B cell (primary cell): ENCODE measurements around the gene TNRC6A. TPM values are rescaled to one million over a fixed set of nuclear protein-coding genes. Genes with fewer than 3 reads are reported as not detected.

Experiments
- ATAC-seq: fragments of 200-7000 bp; cut with Tn5 transposase; one replicate; pipeline ENCODE4 v1.10.0; 2021; ENCODE audit warnings: low read depth, mild to moderate bottlenecking, moderate number of reproducible peaks, moderate library complexity
- CTCF ChIA-PET: fragments of 350-600 bp; sonication (Branson Sonifier 250); formaldehyde crosslinking; loops from one replicate; lab custom pipeline; 2021; ENCODE audit warnings: antibody characterized with exemption, inconsistent platforms; lab: Charles Lee
- POLR2A ChIA-PET: fragments of 350-600 bp; sonication (Branson Sonifier 250); formaldehyde crosslinking; loops from one replicate; lab custom pipeline; 2021; ENCODE audit warnings: antibody characterized with exemption; lab: Charles Lee
- DNase-seq: peaks from one replicate; pipeline ENCODE4 v3.0.0; 2013
- H2AFZ ChIP-seq: 2 replicates; pipeline ENCODE4 v1.6.1; 2012; ENCODE audit warnings: mild to moderate bottlenecking, low read depth, low read length; ENCODE audit not compliant: insufficient read depth, poor library complexity, severe bottlenecking
- H3K27ac ChIP-seq, 2 donors: 1 replicate in 1 of 2; 2 replicates in 1 of 2; pipeline ENCODE4 v1.5.1; 2012 to 2013; ENCODE audit warnings: low read length in 2 of 2, mild to moderate bottlenecking in 2 of 2, moderate library complexity in 1 of 2
- H3K27me3 ChIP-seq, 4 experiments: fragments of 200-600 bp in 1 of 4; sonication (generic) in 1 of 4; replicated peaks in 1 of 4; 1 replicate in 2 of 4; 2 replicates in 2 of 4; pipeline versions ENCODE4 v1.6.1 to v1.7.0; 2013 to 2016; ENCODE audit warnings: low read length in 3 of 4, mild to moderate bottlenecking in 2 of 4, mixed read lengths in 1 of 4, moderate library complexity in 1 of 4; ENCODE audit not compliant: insufficient read depth in 4 of 4, control insufficient read depth in 3 of 4; ENCODE audit errors: control extremely low read depth in 1 of 4
- H3K36me3 ChIP-seq, 2 experiments: replicated peaks in 1 of 2; 1 replicate in 1 of 2; 2 replicates in 1 of 2; pipeline versions ENCODE4 v1.6.1 to v1.7.1; 2013; ENCODE audit warnings: low read length in 1 of 2; ENCODE audit not compliant: insufficient read depth in 2 of 2, control insufficient read depth in 1 of 2; ENCODE audit errors: control extremely low read depth in 1 of 2, extremely low read depth in 1 of 2
- H3K4me1 ChIP-seq, 2 donors: fragments of 200-600 bp in 1 of 2; sonication (generic) in 1 of 2; 1 replicate in 1 of 2; 2 replicates in 1 of 2; pipeline versions ENCODE4 v1.5.1 to v1.6.1; 2013 to 2017; ENCODE audit warnings: low read length in 2 of 2; ENCODE audit not compliant: control insufficient read depth in 2 of 2, insufficient read depth in 2 of 2
- H3K4me2 ChIP-seq: replicated peaks from 2 replicates; pipeline ENCODE3; 2012; ENCODE audit warnings: mild to moderate bottlenecking, low read depth, low read length; ENCODE audit not compliant: poor library complexity, severe bottlenecking
- H3K4me3 ChIP-seq, 5 experiments: fragments of 200-600 bp in 1 of 5; sonication (generic) in 1 of 5; 1 replicate in 3 of 5; 2 replicates in 2 of 5; pipeline versions ENCODE4 v1.5.1 to v1.7.0; 2011 to 2016; ENCODE audit warnings: low read length in 4 of 5, mild to moderate bottlenecking in 4 of 5, low read depth in 2 of 5, control low read depth in 1 of 5, moderate library complexity in 1 of 5; ENCODE audit not compliant: insufficient read depth in 1 of 5; ENCODE audit errors: control extremely low read depth in 1 of 5, extremely low read depth in 1 of 5
- H3K79me2 ChIP-seq: fragments of 200-600 bp; sonication (generic); one replicate; pipeline ENCODE4 v1.6.0; 2016; ENCODE audit warnings: low read length; ENCODE audit not compliant: control insufficient read depth, insufficient read depth
- H3K9ac ChIP-seq: fragments of 200-600 bp; sonication (generic); 2 replicates; pipeline ENCODE4 v1.6.1; 2017; ENCODE audit warnings: mild to moderate bottlenecking, low read length, moderate library complexity
- H3K9me3 ChIP-seq, 3 donors: one replicate each; pipeline versions ENCODE4 v1.6.1 to v1.7.1; 2013; ENCODE audit warnings: low read length in 2 of 3; ENCODE audit not compliant: control insufficient read depth in 2 of 3, insufficient read depth in 1 of 3; ENCODE audit errors: control extremely low read depth in 1 of 3
- H4K20me1 ChIP-seq: 2 replicates; pipeline ENCODE4 v1.6.0; 2012; ENCODE audit warnings: mild to moderate bottlenecking, low read length; ENCODE audit not compliant: insufficient read depth, control insufficient read depth, poor library complexity, severe bottlenecking
- H3K27ac Mint-ChIP-seq: one replicate; pipeline ENCODE4 v1.8.0; 2021; ENCODE audit warnings: mixed read lengths
- H3K27me3 Mint-ChIP-seq: one replicate; pipeline ENCODE4 v1.8.0; 2021; ENCODE audit warnings: mixed read lengths
- H3K4me1 Mint-ChIP-seq: one replicate; pipeline ENCODE4 v1.8.0; 2021; ENCODE audit warnings: mixed read lengths
- H3K4me3 Mint-ChIP-seq: one replicate; pipeline ENCODE4 v1.8.0; 2021; ENCODE audit warnings: mixed read lengths
- H3K9me3 Mint-ChIP-seq: one replicate; pipeline ENCODE4 v1.8.0; 2022; ENCODE audit warnings: mixed read lengths; ENCODE audit not compliant: insufficient read depth
- CTCF ChIP-seq: fragments of 200-600 bp; IDR thresholded peaks from one replicate; pipeline ENCODE4 v1.8.0; 2022; ENCODE audit warnings: antibody characterized with exemption, mild to moderate bottlenecking
- EZH2 ChIP-seq: IDR thresholded peaks from 2 replicates; pipeline ENCODE4 v1.6.1; 2012; ENCODE audit warnings: borderline replicate concordance, low read depth, mild to moderate bottlenecking, moderate library complexity, low read length; ENCODE audit not compliant: insufficient read depth, poor library complexity, severe bottlenecking
- WGBS: methylation state at CpG from one replicate; pipeline ENCODE4 v1.1.5; 2013; ENCODE audit warnings: missing lambda C conversion rate; ENCODE audit not compliant: insufficient coverage; 5-methylcytosine and 5-hydroxymethylcytosine counted together
- intact Hi-C: fragments of 100-400 bp; cut with micrococcal nuclease; formaldehyde crosslinking; loops from one replicate; pipeline ENCODE4 v1.10.0; 2022
- polyA plus RNA-seq: library from polyadenylated mRNA; depleted of rRNA; stranded (reverse); fragments of >200 nt; gene quantifications from 2 replicates; pipeline ENCODE4 v1.2.3, GENCODE V29; 2012
- total RNA-seq, 2 donors: library from RNA; stranded (reverse); fragments of 120-200 nt in 1 of 2; gene quantifications; 1 replicate in 1 of 2; 2 replicates in 1 of 2; pipeline versions ENCODE4 v1.2.3 to v1.2.4, GENCODE V29; 2013 to 2022

Gene TNRC6A
- total and polyA plus RNA-seq, 2 donors (not counting 1 experiment from before 2014, with no cell fraction given) = 79.3 to 104 TPM

GRCh38 chr16:24837969-24838368 lies 108.5 kb downstream of the TNRC6A start:
- H3K4me1 Mint-ChIP-seq = no peaks in the 10 kb centered on the region
- Histone ChIP-seq H3K9me3 (no peaks in the 10 kb centered on the region), H3K4me2 (no peak overlapping the region), H3K4me3 (no peak overlapping the region), H3K4me1 (no peaks in the 10 kb centered on the region), H3K9ac (no peak overlapping the region), H3K27ac (no peak overlapping the region), H4K20me1 (no peaks in the 10 kb centered on the region), H3K27me3 (no peaks in the 10 kb centered on the region), H2AFZ (no peak overlapping the region), H3K79me2 (no peaks in the 10 kb centered on the region), H3K36me3 (peaks cover 0 to 3% of the 10 kb centered on the region in 2 experiments)
- ATAC-seq (no peak), DNase-seq (no peak)
- no peak for TF ChIP-seq CTCF
- no peak for TF ChIP-seq EZH2
- ChIA-PET CTCF (no interaction called here), POLR2A (no interaction called here)
- intact Hi-C loops = no loop called here
- no peak overlapping the region for H3K4me3 Mint-ChIP-seq
- no peak overlapping the region for H3K27ac Mint-ChIP-seq
- no peaks in the 10 kb centered on the region for H3K9me3 Mint-ChIP-seq
- WGBS = 95% methylated on average over 8 of the region's 9 CpGs
- H3K27me3 Mint-ChIP-seq = no peaks in the 10 kb centered on the region

- Histone ChIP-seq H3K4me1 (no peaks in the 10 kb centered on the region), H3K4me2 (no peak overlapping the region)
- WGBS = 0% methylated on average over 1 of the region's 5 CpGs
Observed at GRCh38 chr16:24838554-24839266, 109.3 kb downstream of the TNRC6A start.

More at GRCh38 chr16:24838554-24839266, 109.3 kb downstream of the TNRC6A start:
- H3K79me2 ChIP-seq = no peaks in the 10 kb centered on the region
- no peak overlapping the region for H3K27ac ChIP-seq
- Mint-ChIP-seq H3K27me3 (no peaks in the 10 kb centered on the region), H3K4me1 (no peaks in the 10 kb centered on the region), H3K9me3 (no peaks in the 10 kb centered on the region), H3K27ac (no peak overlapping the region), H3K4me3 (no peak overlapping the region)
- intact Hi-C loops = no loop called here
- H3K9ac ChIP-seq = no peak overlapping the region
- ChIA-PET POLR2A (no interaction called here), CTCF (no interaction called here)
- H3K9me3 ChIP-seq = no peaks in the 10 kb centered on the region
- DNase-seq (no peak), ATAC-seq (no peak)
- no peaks in the 10 kb centered on the region for H4K20me1 ChIP-seq
- TF ChIP-seq CTCF (no peak), EZH2 (no peak)
- no peak overlapping the region for H2AFZ ChIP-seq
- H3K27me3 ChIP-seq = no peaks in the 10 kb centered on the region
- H3K36me3 ChIP-seq = no peaks in the 10 kb centered on the region
- no peak overlapping the region for H3K4me3 ChIP-seq
